Endothelial cell of umbilical vein (primary cell): ENCODE data around the gene CEP85.

Source experiments
- CTCF ChIP-seq, 2 donors: IDR thresholded peaks; 1 replicate in 1 of 2; 2 replicates in 1 of 2; pipeline ENCODE4 v1.5.1; 2011; ENCODE audit warnings: low read length in 2 of 2, mild to moderate bottlenecking in 2 of 2, moderate library complexity in 2 of 2, control low read depth in 1 of 2, inconsistent platforms in 1 of 2, low read depth in 1 of 2; ENCODE audit not compliant: insufficient read depth in 1 of 2; ENCODE audit errors: extremely low read depth in 1 of 2
- EZH2 ChIP-seq: IDR thresholded peaks from 2 replicates; pipeline ENCODE4 v1.6.1; 2012; ENCODE audit warnings: borderline replicate concordance, low read depth, mild to moderate bottlenecking, moderate library complexity, low read length, inconsistent platforms; ENCODE audit not compliant: severe bottlenecking
- FOS ChIP-seq: IDR thresholded peaks from 2 replicates; pipeline ENCODE4 v1.6.1; 2011; ENCODE audit warnings: mild to moderate bottlenecking, low read length, moderate library complexity, borderline replicate concordance; ENCODE audit not compliant: insufficient read depth
- GATA2 ChIP-seq: IDR thresholded peaks from 2 replicates; pipeline ENCODE4 v1.7.0; 2011; ENCODE audit warnings: low read depth, mild to moderate bottlenecking, moderate library complexity, mixed read lengths, low read length; ENCODE audit not compliant: insufficient read length, insufficient read depth
- JUN ChIP-seq: IDR thresholded peaks from 2 replicates; pipeline ENCODE4 v1.6.1; 2011; ENCODE audit warnings: borderline replicate concordance, low read depth; ENCODE audit not compliant: insufficient read length, insufficient read depth
- MAX ChIP-seq: IDR thresholded peaks from 2 replicates; pipeline ENCODE4 v1.6.1; 2011; ENCODE audit not compliant: insufficient read depth, insufficient read length
- MYC ChIP-seq: IDR thresholded peaks from one replicate; pipeline ENCODE4 v1.6.1; 2011; ENCODE audit warnings: mild to moderate bottlenecking, low read depth, low read length
- POLR2A ChIP-seq: IDR thresholded peaks from 2 replicates; pipeline ENCODE4 v1.6.1; 2012; ENCODE audit warnings: low read depth, mild to moderate bottlenecking, control low read depth, low read length
- POLR2AphosphoS5 ChIP-seq: IDR thresholded peaks from 2 replicates; pipeline ENCODE4 v1.6.1; 2012; ENCODE audit warnings: low read depth, mild to moderate bottlenecking, control low read depth, low read length, moderate library complexity; ENCODE audit not compliant: insufficient read depth

GRCh38 chr1:26296340-26297056 lies 62.5 kb downstream of the CEP85 start:
- TF ChIP-seq POLR2A (no peak), CTCF (IDR thresholded peaks at IDR 0.05; ENCODE audit: extremely low read depth in 1 of 2, insufficient read depth in 1 of 2, low read depth in 1 of 2, low read length in 2 of 2) (no peak), EZH2 (no peak), POLR2AphosphoS5 (no peak), MAX (no peak), MYC (no peak), FOS (no peak), JUN (no peak), GATA2 (no peak)
